GM18858 (cell line): ENCODE results near the gene SLX4.
"Not testable (repeated sequence)": the region's sequence is repeated elsewhere in the genome, so short reads cannot be mapped to it uniquely, and the experiment has no call there.

Source experiments
- ATAC-seq: cut with Tn5 transposase; IDR thresholded peaks from one replicate; pipeline ENCODE4 v1.9.1; 2021; ENCODE audit not compliant: unreplicated experiment

SLX4 gene, protein sequence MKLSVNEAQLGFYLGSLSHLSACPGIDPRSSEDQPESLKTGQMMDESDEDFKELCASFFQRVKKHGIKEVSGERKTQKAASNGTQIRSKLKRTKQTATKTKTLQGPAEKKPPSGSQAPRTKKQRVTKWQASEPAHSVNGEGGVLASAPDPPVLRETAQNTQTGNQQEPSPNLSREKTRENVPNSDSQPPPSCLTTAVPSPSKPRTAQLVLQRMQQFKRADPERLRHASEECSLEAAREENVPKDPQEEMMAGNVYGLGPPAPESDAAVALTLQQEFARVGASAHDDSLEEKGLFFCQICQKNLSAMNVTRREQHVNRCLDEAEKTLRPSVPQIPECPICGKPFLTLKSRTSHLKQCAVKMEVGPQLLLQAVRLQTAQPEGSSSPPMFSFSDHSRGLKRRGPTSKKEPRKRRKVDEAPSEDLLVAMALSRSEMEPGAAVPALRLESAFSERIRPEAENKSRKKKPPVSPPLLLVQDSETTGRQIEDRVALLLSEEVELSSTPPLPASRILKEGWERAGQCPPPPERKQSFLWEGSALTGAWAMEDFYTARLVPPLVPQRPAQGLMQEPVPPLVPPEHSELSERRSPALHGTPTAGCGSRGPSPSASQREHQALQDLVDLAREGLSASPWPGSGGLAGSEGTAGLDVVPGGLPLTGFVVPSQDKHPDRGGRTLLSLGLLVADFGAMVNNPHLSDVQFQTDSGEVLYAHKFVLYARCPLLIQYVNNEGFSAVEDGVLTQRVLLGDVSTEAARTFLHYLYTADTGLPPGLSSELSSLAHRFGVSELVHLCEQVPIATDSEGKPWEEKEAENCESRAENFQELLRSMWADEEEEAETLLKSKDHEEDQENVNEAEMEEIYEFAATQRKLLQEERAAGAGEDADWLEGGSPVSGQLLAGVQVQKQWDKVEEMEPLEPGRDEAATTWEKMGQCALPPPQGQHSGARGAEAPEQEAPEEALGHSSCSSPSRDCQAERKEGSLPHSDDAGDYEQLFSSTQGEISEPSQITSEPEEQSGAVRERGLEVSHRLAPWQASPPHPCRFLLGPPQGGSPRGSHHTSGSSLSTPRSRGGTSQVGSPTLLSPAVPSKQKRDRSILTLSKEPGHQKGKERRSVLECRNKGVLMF (N-terminal part only)

DNA sequence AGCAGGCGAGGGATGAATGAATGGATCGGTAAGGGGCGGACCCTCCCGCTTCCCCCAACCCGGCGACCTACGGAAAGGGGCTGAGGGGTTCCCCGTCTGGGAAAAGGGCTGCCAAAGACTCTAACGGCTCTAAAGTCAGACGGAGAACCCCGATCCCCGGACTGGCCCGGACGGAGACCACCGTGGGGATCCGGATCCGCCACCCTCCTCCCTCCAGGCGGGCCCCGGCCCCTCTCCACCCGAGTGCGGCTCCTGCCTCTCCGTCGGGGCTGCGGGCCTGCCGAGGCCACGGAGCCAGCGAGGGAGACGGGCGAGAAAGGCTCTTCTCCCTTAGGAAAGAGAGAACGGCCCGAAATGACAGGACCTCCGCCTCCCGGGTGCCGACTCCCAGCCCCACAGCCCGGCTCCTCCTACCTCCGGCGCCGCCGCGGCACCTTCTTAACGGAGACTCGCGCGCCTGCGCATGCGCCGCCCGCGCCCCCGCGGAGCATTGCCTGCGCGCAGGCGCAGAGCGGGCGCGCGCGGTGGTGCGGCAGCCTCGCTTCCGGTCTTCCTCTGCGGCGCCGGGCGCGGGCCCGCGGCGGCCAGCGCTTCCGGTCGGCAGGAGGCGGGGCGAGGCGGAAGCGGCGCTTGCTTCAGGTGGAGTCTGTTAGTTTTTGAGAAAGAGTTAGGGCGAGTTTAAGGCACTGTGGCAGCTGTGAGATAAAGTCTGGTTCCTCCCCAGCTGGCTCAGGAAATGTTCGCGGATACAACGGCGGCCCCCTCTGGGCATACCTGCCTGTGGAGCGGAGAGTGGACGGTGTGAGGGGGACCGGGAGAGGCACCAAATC is at the start of gene SLX4:
Gene SLX4 (minus strand): TSS at position 461 of the 830 bp plus-strand sequence. CDS start 2,642 bp downstream, outside the sequence.
- peak; percentile 70 for ATAC-seq

DNA sequence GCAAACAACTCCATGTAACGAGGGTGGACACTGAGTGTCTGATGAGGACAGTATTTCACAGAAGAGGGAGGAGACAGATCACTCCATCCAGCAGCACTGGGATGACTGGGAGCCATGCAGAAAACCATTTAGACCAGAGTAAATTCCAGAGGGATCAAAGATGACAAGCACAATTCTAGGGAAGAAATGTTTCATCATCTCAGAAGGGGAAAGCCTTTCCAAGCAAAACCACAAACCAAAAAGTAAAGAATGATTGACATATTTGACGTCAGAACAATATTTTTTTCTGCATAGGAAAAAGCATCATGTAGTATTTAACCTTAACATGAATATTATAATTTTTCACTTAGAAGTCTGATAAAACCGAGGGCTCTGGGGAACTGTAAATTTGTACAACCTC is 47.8 kb upstream of the SLX4 start:
- no peak for ATAC-seq

DNA sequence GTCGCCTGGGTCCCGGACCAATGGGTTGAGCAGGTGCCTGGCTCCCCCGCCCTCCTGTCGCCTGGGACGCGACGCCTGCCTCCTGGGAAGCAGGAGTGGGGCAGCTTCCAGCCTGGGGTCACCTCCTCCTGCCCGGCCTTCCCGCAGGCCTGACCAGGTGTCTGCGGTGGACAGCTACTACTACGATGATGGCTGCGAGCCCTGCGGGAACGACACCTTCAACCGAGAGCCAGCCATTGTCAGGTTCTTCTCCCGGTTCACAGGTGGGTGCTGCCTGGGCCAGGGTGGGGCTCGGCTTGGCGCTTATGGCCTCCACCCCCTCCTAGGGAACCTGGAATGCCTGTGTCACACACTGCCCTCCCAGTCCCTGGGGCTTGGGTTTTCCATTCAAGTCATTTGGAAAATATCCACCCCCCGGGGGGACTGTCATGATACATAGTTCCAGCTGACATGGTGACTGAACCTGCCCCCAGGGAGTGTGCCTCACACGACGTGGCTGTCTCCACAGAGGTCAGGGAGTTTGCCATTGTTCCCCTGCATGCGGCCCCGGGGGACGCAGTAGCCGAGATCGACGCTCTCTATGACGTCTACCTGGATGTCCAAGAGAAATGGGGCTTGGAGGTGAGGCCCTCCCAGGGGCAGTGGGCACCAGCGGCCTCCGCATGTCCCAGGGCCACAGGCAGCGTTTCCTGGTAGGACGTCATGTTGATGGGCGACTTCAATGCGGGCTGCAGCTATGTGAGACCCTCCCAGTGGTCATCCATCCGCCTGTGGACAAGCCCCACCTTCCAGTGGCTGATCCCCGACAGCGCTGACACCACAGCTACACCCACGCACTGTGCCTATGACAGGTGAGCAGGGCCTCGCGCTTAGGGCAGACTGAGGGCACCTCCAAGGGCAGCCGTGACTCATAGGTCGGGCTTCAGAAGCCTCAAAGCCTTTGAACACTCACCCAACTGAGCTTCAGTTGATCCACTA is 45.4 kb upstream of the SLX4 start:
- ATAC-seq, result no peak

DNA sequence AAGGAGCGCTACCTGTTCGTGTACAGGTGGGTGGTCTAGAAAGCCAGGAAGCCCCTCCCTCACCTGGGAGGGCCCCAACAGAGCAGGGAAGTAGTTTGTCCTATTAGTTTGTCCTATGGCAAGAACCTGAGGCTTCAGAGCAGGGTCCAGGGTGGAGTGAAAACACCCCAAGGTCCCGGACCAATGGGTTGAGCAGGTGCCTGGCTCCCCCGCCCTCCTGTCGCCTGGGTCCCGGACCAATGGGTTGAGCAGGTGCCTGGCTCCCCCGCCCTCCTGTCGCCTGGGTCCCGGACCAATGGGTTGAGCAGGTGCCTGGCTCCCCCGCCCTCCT is 44.7 kb upstream of the SLX4 start:
- not testable (repeated sequence) for ATAC-seq

DNA sequence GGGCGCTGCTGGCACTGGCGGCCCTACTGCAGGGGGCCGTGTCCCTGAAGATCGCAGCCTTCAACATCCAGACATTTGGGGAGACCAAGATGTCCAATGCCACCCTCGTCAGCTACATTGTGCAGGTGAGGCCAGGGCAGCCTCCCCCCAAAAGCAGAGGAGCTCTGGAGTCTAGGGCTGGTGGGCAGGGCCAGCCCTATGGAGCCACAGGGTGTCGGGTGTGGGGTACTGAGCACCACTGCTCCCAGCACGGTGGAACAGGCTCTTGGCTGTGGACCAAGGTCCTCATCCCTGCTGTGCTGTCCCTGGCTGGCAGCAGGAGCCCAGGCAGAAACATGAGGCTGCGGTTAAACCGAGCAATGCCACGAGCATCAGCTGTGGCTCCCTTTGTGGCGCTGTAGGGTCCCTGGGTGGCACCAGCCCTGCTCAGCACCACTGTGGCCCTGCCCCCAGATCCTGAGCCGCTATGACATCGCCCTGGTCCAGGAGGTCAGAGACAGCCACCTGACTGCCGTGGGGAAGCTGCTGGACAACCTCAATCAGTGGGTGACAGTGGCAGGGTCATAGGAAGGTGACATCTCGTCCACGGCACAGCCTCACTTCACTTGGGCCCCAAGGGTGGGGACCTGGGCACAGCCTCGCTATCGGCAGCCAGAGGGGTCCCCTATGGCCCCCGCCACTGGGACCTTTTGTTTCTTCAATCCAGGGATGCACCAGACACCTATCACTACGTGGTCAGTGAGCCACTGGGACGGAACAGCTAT is 44.2 kb upstream of the SLX4 start:
- no peak for ATAC-seq

DNA sequence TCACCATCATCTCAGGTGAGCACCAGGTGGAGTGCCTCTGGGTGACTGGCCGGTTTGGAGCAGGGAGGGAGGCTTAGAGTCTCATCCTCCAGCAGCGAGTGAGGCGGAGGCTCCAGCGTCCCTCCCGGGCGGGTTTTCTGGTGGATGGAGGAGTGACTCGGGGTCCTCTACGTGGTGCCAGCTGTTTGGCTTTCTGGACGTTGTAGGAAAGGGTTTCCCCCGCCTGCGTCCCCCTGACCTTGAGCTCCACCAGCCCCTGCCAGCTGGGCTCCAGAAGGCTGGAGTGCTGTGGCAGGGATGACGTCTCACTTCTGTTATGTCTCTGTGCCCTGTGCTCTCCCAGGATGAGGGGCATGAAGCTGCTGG is 43.6 kb upstream of the SLX4 start:
- no peak for ATAC-seq

DNA sequence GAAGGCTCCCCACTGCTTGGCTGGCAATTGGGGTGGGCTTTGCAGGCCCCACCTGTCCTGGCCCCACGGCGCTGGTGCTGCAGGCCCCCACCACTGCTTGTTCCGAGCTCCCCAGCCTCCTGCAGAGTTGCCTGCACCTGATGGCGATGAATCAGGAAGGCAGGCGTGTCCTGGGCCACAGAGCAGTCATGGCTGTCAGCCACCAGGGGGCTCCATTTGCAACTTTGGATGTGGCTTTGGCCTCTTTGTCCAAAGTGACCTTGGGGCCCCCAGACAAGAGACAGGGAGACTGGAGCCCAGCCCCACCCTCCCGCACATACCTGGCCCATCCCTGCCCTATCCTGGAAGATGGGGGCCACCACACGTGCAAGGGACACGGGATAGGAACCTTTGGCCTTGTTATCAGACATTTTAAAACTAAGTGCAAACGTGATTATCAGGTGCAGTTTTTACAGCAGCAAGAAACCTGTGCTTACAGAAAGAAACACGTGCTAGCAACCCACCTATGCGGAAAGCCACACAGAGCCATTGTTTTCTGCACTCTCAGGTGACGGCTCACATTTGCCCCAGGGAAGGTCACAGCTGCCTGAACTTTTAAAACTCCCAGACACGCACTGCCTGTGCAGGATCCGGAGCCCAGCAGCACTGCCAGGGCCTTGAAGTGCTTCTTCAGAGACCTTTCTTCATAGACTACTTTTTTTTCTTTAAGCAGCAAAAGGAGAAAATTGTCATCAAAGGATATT is 43.0 kb upstream of the SLX4 start, which contains the start of gene DNASE1:
Gene DNASE1 (plus strand): TSS at position 443 of the 743 bp plus-strand sequence. CDS start 683 bp downstream, outside the sequence.
- ATAC-seq, result no peak

DNA sequence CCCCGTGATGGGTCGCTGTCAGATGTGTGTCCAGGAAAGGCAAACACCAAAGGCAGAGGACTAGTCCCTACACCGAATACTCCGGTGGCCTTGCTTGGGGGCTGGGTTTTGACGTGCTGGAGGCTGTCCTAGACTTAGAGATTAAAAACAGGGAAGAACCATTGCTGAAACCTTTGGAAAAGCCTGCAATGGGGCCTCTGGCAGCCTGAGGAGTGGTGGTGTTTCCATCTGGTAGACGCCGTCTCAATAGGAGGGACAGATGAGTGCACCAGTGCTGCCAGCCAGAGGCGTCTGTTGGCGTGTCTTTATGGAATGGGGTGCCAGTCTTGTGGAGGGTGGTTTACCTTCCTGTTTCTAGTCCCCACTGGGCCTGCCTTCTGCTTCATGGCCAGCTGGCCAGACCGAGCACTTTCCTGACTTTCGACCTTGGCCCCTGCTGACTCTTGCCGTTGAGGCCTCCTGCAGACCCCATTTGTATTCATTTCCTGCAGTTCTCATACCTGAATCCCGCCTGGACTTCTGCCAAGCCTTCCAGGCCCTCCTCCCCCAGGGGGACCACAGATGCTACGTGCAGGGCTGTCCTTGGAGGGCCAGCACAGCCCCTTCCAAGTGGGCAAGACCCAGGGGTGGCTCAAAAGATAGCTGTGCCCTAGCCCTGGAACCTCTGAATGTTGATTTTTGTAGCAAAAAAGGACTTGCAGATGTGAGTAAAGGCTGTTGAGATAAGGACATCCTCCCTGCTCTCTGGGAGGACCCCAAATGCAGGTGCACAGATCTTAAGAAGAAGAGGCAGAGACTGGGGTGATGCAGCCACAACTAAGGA is 41.2 kb upstream of the SLX4 start:
- ATAC-seq, result no peak

DNA sequence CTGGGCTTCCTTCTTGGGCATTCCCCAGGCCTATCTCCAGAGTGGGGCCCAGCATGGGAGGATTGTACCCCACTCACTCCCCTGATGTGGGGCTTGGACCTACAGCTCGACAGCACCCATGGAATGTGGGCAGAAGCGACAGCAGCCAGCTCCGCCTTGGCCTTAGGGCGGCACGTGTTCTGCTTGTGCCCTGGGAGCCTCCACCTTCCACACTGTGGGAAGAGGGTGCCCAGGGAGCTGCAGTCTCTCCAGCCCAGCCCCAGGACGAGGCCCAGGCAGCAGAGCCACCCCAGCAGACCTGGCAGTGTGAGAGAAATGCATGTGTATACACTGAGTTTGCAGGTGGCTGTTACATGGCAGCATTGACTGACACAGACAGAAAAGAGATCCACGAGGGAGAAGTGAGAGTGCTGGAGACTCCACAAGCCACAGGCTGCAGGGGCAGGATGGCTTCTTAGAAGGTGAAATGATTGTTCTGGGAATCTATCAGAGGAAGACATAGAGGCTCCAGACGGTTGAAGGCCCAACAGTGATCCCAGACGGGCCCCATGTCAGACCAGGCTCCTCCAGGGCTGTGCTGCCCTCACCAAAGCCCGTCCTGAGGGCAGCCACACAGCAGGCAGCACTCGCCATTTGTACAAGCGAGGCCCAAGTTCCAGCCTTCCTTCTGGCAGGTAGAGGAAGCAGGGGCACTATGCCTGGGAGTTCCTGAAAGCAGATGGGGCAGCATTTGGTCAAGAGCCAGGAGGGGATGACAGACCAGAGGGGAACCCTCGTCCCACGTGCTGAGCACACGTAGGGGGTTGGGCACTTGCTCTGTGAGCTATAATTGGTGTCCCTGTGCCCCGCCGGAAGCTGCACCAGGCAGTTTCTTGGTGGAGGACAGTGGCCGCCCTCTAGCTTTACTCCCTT is 40.3 kb upstream of the SLX4 start:
- ATAC-seq, result no peak

DNA sequence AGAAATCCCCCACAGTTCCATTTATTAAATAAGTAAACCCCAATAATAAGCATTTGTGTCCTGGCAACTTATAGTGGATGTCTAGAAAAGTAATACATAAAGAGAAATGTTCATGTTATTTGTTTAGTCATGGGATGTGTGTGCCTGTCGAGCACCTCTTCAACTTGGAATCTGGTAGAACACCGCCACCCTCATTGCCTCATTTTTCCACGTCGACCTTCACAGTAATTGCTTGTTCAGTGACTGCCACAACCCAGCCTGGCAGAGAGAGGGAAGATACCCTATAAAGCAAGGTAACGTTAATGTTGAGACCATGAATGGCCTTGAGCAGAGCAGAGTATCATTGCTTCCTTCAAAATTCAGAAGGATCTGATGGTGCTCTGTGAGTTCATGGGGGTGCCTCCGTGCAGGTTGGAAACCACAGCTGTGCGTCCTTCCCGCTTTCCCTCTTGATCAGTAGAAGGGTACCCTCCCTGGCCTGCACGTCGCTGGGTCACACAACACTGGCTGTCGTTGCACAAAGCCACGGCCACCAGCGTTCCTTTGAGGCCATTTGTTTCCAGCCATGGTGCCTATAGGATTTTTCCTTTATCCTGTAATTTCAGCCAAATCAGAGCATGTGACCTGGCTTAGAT is 39.3 kb upstream of the SLX4 start:
- ATAC-seq, result no peak

DNA sequence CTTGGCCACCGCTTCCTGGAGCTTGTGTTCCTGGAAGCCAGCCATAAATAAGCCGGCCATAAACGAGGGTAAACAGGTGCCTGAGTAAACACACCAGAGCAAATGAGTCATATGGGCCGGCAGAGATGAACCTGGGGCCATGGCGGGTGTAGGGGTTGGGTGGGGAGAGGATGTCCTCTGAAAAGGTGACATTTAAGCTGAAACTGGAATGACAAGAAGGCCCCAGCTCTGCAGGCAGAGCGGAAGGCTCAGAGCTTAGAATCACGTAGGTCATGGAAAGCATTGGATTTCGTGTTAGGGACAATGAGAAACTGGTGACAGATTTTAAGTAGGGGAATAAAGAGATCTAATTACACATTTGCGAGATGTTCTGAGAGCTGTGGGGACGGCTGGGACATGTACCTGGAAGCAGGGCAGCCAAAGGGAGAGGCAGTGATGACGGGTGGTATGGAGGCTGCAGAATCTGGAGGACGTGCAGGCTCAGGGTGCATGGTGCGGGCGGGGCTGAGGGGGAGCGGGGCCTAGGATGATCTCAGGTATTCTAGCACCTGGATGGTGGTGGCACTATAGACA is 35.0 kb upstream of the SLX4 start:
- no peak for ATAC-seq

DNA sequence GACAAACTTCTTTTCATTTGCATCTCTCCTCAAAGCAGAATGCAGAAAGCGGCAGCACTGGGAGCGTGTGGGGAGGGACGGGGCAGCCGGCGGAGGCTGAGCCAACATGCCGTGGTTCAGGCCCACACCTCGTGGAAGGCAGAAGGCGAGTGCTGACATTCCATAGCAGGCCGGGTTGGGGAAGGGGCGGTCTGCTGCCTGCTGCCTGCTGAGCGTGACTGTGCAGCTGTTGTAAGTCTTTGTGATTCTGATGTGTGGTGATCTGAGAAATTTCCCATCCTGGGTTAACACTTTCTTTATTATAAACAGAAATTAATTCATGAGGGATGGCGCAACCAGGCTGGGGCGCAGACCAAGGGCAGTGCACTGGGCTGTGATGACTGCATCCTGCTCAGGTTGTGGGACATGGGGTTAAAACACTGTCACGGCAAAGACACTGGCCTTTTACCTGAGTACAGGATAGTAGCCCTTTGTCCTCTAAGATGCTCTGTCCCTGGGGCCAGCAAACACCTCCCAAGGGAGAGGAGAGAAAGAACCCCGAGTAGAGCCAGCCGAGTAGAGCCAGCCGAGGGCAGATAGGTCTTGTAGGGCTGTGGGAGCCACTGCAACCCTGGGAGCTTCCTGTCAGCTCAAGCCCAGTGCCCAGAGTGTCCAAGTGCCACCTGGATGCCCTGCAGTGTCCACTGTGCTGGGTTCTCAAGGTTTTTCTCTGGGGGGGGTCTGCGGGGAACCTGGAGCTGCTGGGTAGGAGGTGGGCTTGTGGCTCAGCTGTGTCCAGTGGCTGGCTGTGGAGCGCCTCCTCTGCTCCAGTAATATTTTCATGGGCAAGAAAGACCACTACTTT is 34.3 kb upstream of the SLX4 start:
- no peak for ATAC-seq

DNA sequence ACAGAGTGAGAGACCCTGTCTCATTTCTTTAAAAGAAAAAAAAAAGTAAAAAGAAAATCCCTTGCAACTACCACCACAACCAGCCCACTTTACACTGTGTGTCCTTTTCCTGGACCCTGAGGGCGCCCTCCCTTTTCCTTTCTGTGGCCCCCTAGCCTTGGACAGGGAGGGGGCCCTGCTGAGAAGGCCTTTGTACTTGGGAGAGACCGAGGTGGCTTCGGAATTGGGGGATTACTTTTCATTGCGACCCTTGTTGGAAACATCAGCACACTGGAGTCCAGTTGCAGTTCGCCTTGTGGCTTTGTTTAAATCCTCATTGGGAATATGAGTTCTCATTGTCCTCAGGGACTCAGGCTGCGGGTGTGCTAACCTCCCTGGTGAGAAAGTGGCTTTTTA is 33.7 kb upstream of the SLX4 start:
- no peak for ATAC-seq

DNA sequence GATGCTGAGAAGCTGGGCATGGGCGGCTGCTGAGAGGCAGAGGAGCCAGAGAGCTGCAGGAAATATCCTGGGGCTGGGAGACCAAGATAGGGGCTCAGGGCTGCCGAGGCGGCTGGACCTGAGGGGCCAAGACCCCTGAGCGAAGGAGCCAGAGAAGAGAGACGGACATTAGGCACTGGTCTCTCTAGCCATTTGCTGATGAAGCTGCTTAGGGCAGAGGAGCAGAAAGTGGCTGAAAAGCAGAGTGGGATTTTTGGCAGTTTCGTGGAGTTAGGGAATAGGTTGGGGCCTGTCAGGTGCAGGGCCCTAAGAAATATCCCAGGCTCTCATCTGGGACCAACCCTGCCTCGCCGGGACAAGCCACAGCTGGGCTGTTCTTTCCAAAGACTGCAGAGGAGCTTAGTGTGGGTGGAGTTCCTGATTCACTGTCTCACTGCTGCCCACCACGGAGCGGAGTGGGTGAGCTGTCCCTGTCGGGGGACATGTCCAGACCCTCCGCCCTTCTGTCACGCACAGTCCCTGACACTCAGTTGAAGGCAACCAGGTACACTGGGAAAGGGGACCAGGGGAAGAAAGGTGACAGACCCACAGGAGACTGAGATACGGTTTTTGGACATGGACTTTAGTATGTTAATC is 31.8 kb upstream of the SLX4 start:
- no peak for ATAC-seq
